Measurements from ENCODE around the gene CCSER1. TPM values are rescaled to one million over a fixed set of nuclear protein-coding genes. Genes with fewer than 3 reads are reported as not detected.

CCSER1 gene
- total and polyA plus RNA-seq, 4 donors: 0.18 to 2.3 (median 1.2) TPM

- TF ChIP-seq, protein P1, sequence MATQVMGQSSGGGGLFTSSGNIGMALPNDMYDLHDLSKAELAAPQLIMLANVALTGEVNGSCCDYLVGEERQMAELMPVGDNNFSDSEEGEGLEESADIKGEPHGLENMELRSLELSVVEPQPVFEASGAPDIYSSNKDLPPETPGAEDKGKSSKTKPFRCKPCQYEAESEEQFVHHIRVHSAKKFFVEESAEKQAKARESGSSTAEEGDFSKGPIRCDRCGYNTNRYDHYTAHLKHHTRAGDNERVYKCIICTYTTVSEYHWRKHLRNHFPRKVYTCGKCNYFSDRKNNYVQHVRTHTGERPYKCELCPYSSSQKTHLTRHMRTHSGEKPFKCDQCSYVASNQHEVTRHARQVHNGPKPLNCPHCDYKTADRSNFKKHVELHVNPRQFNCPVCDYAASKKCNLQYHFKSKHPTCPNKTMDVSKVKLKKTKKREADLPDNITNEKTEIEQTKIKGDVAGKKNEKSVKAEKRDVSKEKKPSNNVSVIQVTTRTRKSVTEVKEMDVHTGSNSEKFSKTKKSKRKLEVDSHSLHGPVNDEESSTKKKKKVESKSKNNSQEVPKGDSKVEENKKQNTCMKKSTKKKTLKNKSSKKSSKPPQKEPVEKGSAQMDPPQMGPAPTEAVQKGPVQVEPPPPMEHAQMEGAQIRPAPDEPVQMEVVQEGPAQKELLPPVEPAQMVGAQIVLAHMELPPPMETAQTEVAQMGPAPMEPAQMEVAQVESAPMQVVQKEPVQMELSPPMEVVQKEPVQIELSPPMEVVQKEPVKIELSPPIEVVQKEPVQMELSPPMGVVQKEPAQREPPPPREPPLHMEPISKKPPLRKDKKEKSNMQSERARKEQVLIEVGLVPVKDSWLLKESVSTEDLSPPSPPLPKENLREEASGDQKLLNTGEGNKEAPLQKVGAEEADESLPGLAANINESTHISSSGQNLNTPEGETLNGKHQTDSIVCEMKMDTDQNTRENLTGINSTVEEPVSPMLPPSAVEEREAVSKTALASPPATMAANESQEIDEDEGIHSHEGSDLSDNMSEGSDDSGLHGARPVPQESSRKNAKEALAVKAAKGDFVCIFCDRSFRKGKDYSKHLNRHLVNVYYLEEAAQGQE (IDR thresholded peaks at IDR 0.05): no peak
- TF ChIP-seq, protein P2, sequence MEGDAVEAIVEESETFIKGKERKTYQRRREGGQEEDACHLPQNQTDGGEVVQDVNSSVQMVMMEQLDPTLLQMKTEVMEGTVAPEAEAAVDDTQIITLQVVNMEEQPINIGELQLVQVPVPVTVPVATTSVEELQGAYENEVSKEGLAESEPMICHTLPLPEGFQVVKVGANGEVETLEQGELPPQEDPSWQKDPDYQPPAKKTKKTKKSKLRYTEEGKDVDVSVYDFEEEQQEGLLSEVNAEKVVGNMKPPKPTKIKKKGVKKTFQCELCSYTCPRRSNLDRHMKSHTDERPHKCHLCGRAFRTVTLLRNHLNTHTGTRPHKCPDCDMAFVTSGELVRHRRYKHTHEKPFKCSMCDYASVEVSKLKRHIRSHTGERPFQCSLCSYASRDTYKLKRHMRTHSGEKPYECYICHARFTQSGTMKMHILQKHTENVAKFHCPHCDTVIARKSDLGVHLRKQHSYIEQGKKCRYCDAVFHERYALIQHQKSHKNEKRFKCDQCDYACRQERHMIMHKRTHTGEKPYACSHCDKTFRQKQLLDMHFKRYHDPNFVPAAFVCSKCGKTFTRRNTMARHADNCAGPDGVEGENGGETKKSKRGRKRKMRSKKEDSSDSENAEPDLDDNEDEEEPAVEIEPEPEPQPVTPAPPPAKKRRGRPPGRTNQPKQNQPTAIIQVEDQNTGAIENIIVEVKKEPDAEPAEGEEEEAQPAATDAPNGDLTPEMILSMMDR (IDR thresholded peaks at IDR 0.05; ENCODE audit: low read depth, low read length, missing input control): no peak
- no peak for TF ChIP-seq SP1 (IDR thresholded peaks at IDR 0.05)
These were observed 1344.9 kb downstream of the CCSER1 start (continued) for GRCh38 chr4:91472046-91472445.

GRCh38 chr4:91485415-91485814 lies 1358.2 kb downstream of the CCSER1 start:
- Histone ChIP-seq H3K27ac (ENCODE audit: low read depth in 1 of 2, low read length in 2 of 2) (no peak overlapping the region), H3K9ac (ENCODE audit: low read depth in 1 of 2, low read length in 2 of 2) (no peak overlapping the region), H3K4me1 (ENCODE audit: control insufficient read depth in 4 of 4, insufficient read depth in 4 of 4, low read length in 3 of 4) (no peaks in the 10 kb centered on the region), H3K4me3 (ENCODE audit: low read depth in 1 of 3, low read length in 3 of 3) (no peak overlapping the region), H3K27me3 (ENCODE audit: control insufficient read depth in 4 of 4, insufficient read depth in 4 of 4, low read length in 3 of 4) (no peaks in the 10 kb centered on the region), H3K36me3 (ENCODE audit: control insufficient read depth in 4 of 4, insufficient read depth in 3 of 4, low read depth in 1 of 4, low read length in 3 of 4) (no peaks in the 10 kb centered on the region), H3K9me3 (ENCODE audit: control insufficient read depth in 4 of 4, low read length in 3 of 4) (no peaks in the 10 kb centered on the region)
- TF ChIP-seq SP1 (IDR thresholded peaks at IDR 0.05) (no peak), HNF4A (conservative IDR thresholded peaks at IDR 0.05) (no peak), JUND (IDR thresholded peaks at IDR 0.05) (no peak), HNF4G (IDR thresholded peaks at IDR 0.05) (no peak), FOXA1 (IDR thresholded peaks at IDR 0.05) (no peak)
- TF ChIP-seq, protein P3, sequence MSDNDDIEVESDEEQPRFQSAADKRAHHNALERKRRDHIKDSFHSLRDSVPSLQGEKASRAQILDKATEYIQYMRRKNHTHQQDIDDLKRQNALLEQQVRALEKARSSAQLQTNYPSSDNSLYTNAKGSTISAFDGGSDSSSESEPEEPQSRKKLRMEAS (IDR thresholded peaks at IDR 0.05): no peak
- TF ChIP-seq, protein P1 (IDR thresholded peaks at IDR 0.05): no peak
- WGBS: 68% methylated on average over 1 of the region's 1 CpG
- no peak for DNase-seq (ENCODE audit: low spot score)

DNA sequence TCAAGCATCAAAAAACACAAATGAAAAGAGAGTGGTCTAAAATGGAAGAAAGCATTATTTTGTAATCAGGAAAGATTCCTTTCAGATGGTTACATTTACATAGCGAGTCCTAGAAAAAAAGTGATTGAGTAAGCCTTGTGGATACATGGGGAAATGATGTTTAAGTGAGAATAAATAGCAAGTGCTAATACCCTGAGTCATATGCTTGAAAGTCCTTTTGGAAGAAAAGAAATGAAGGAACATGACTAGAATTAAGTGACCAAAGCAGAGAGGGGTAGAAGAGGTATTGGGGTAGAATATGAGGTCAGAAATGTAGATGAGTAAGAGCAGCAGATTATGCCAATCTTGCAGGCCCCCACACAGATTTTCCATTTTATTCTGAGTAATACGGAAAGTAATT lies 1361.8 kb downstream of the CCSER1 start:
- H3K9me3 ChIP-seq (ENCODE audit: control insufficient read depth in 4 of 4, low read length in 3 of 4): no peaks in the 10 kb centered on the region
- 88% methylated on average over 2 of the region's 2 CpGs for WGBS
- H3K36me3 ChIP-seq (ENCODE audit: control insufficient read depth in 4 of 4, insufficient read depth in 3 of 4, low read depth in 1 of 4, low read length in 3 of 4): no peaks in the 10 kb centered on the region
- no peaks in the 10 kb centered on the region for H3K4me1 ChIP-seq (ENCODE audit: control insufficient read depth in 4 of 4, insufficient read depth in 4 of 4, low read length in 3 of 4)
- H3K9ac ChIP-seq (ENCODE audit: low read depth in 1 of 2, low read length in 2 of 2): no peak overlapping the region
- H3K27me3 ChIP-seq (ENCODE audit: control insufficient read depth in 4 of 4, insufficient read depth in 4 of 4, low read length in 3 of 4): no peaks in the 10 kb centered on the region
- no peak overlapping the region for H3K27ac ChIP-seq (ENCODE audit: low read depth in 1 of 2, low read length in 2 of 2)
- no peak for TF ChIP-seq FOXA2 (IDR thresholded peaks at IDR 0.05)
- TF ChIP-seq HNF4A (conservative IDR thresholded peaks at IDR 0.05): no peak
- no peak overlapping the region for H3K4me3 ChIP-seq (ENCODE audit: low read depth in 1 of 3, low read length in 3 of 3)
- no peak for DNase-seq (ENCODE audit: low spot score)

All from liver (tissue), 9 donors.